Smooth muscle cell (in vitro differentiated cells): ENCODE data around the gene GORAB. TPM values are rescaled to one million over a fixed set of nuclear protein-coding genes. Genes with fewer than 3 reads are reported as not detected.
A peak's percentile ranks its signal among the peaks of the same experiment; 100 is the strongest.

Experiments
- DNase-seq: peaks from one replicate; lab custom pipeline; 2025; ENCODE audit not compliant: unreplicated experiment; lab: John Stamatoyannopoulos, UW
- H2AFZ ChIP-seq: fragments of 200-600 bp; sonication (generic); 2 replicates; pipeline ENCODE4 v1.6.0; 2016; ENCODE audit warnings: antibody characterized with exemption, low read depth, mild to moderate bottlenecking
- H3F3A ChIP-seq: fragments of 200-600 bp; sonication (generic); 2 replicates; pipeline ENCODE4 v1.6.0; 2017; ENCODE audit warnings: antibody characterized with exemption, low read depth
- H3K27ac ChIP-seq: fragments of 200-600 bp; sonication (generic); 2 replicates; pipeline ENCODE4 v1.5.1; 2016; ENCODE audit warnings: low read depth, mild to moderate bottlenecking
- H3K27me3 ChIP-seq: fragments of 200-600 bp; sonication (generic); 2 replicates; pipeline ENCODE4 v1.6.1; 2016; ENCODE audit warnings: low read depth, mild to moderate bottlenecking
- H3K36me3 ChIP-seq: fragments of 200-600 bp; sonication (generic); 2 replicates; pipeline ENCODE4 v1.5.1; 2016; ENCODE audit warnings: low read depth
- H3K4me1 ChIP-seq: fragments of 200-600 bp; sonication (generic); 2 replicates; pipeline ENCODE4 v1.5.1; 2016; ENCODE audit warnings: low read depth
- H3K4me2 ChIP-seq: fragments of 200-600 bp; sonication (generic); 2 replicates; pipeline ENCODE4 v1.6.0; 2016; ENCODE audit warnings: mild to moderate bottlenecking
- H3K4me3 ChIP-seq: fragments of 200-600 bp; sonication (generic); 2 replicates; pipeline ENCODE4 v1.5.1; 2016; ENCODE audit warnings: mild to moderate bottlenecking
- H3K79me2 ChIP-seq: fragments of 200-600 bp; sonication (generic); 2 replicates; pipeline ENCODE4 v1.6.0; 2016; ENCODE audit warnings: low read depth, mild to moderate bottlenecking
- H3K9ac ChIP-seq: fragments of 200-600 bp; sonication (generic); 2 replicates; pipeline ENCODE4 v1.6.0; 2016; ENCODE audit warnings: low read depth
- H3K9me3 ChIP-seq: fragments of 200-600 bp; sonication (generic); replicated peaks from 2 replicates; pipeline ENCODE4 v1.5.1; 2016; ENCODE audit warnings: low read depth
- H4K20me1 ChIP-seq: fragments of 200-600 bp; sonication (generic); 2 replicates; pipeline ENCODE4 v1.6.0; 2016; ENCODE audit warnings: low read depth
- CTCF ChIP-seq: fragments of 200-600 bp; sonication (generic); IDR thresholded peaks from 2 replicates; pipeline ENCODE4 v1.5.1; 2017; ENCODE audit warnings: borderline replicate concordance, mild to moderate bottlenecking, antibody characterized with exemption; ENCODE audit not compliant: insufficient read depth, poor library complexity, severe bottlenecking
- WGBS: methylation state at CpG from one replicate; pipeline ENCODE4 v1.1.7; 2016; ENCODE audit warnings: low lambda C conversion rate; 5-methylcytosine and 5-hydroxymethylcytosine counted together
- polyA plus RNA-seq: library from polyadenylated mRNA; unstranded; fragments of >200 nt; fragmentation: Nextera tagmentation; extraction: Ambion mirVana; gene quantifications from 2 replicates; pipeline ENCODE4 v1.2.1, GENCODE V29; 2016
- total RNA-seq: library from RNA; depleted of rRNA; stranded (reverse); fragments of >200 nt; gene quantifications from 2 replicates; pipeline ENCODE4 v1.2.3, GENCODE V29; 2014

Gene GORAB
- total and polyA plus RNA-seq, 2 experiments from 2014 or later, result 5.7 to 17.6 TPM

- Histone ChIP-seq H3F3A (peaks cover 15% of the 10 kb centered on the region), H3K36me3 (no peaks in the 10 kb centered on the region), H3K27me3 (no peaks in the 10 kb centered on the region), H3K27ac (peak overlapping the region; percentile 98), H3K4me3 (peak overlapping the region; percentile 66), H3K4me1 (peaks cover 13% of the 10 kb centered on the region), H3K9ac (peak overlapping the region; percentile 97), H3K4me2 (peak overlapping the region; percentile 87), H3K9me3 (no peaks in the 10 kb centered on the region), H2AFZ (peak overlapping the region; percentile 85), H3K79me2 (peaks cover 37% of the 10 kb centered on the region), H4K20me1 (no peaks in the 10 kb centered on the region)
- no peak for TF ChIP-seq CTCF
- DNase-seq, result no peak
- WGBS, result 56% methylated on average over 24 of the region's 29 CpGs
These were observed 801 bp upstream of the GORAB start for GRCh38 chr1:170530972-170531757.

GRCh38 chr1:170533298-170533697 lies 1.3 kb downstream of the GORAB start:
- peak overlapping the region; percentile 87 for H3K4me2 ChIP-seq
- no peaks in the 10 kb centered on the region for H3K36me3 ChIP-seq
- H3F3A ChIP-seq, result peaks cover 15% of the 10 kb centered on the region
- no peaks in the 10 kb centered on the region for H3K9me3 ChIP-seq
- peaks cover 6% of the 10 kb centered on the region for H4K20me1 ChIP-seq
- H3K79me2 ChIP-seq, result peaks cover 56% of the 10 kb centered on the region
- WGBS, result 80% methylated on average over 3 of the region's 3 CpGs
- no peak for TF ChIP-seq CTCF
- peak overlapping the region; percentile 97 for H3K9ac ChIP-seq
- H3K4me3 ChIP-seq, result peak overlapping the region; percentile 66
- no peaks in the 10 kb centered on the region for H3K27me3 ChIP-seq
- peak overlapping the region; percentile 98 for H3K27ac ChIP-seq
- peaks cover 20% of the 10 kb centered on the region for H3K4me1 ChIP-seq
- no peak overlapping the region for H2AFZ ChIP-seq
- no peak for DNase-seq

GRCh38 chr1:170534626-170535147 lies 2.7 kb downstream of the GORAB start:
- Histone ChIP-seq H4K20me1 (peaks cover 6% of the 10 kb centered on the region), H2AFZ (no peak overlapping the region), H3K36me3 (no peaks in the 10 kb centered on the region), H3K9ac (no peak overlapping the region), H3K9me3 (no peaks in the 10 kb centered on the region), H3K79me2 (peaks cover 56% of the 10 kb centered on the region), H3K4me1 (peaks cover 20% of the 10 kb centered on the region), H3K27ac (no peak overlapping the region), H3K4me2 (no peak overlapping the region), H3K27me3 (no peaks in the 10 kb centered on the region), H3F3A (peaks cover 9% of the 10 kb centered on the region), H3K4me3 (no peak overlapping the region)
- no peak for TF ChIP-seq CTCF
- no peak for DNase-seq
- 90% methylated on average over 6 of the region's 6 CpGs for WGBS
